ENCODE data around the gene MT1X. TPM values are rescaled to one million over a fixed set of nuclear protein-coding genes. Genes with fewer than 3 reads are reported as not detected.
A peak's percentile ranks its signal among the peaks of the same experiment; 100 is the strongest.

The MT1X gene
- total and polyA plus RNA-seq, 2 of the 13 experiments (the other 11 are each of a cell fraction or from before 2014, with no cell fraction given), result 19.7 to 288 TPM

GRCh38 chr16:56729735-56730662 lies 47.7 kb downstream of the MT1X start, which contains the start of gene NUP93 (continued):
- TF ChIP-seq THAP9 (CRISPR knock-in tag; IDR thresholded peaks at IDR 0.05; ENCODE audit: borderline replicate concordance), result peak; percentile 71
- no peak for TF ChIP-seq HMG20A (CRISPR knock-in tag; IDR thresholded peaks at IDR 0.05; ENCODE audit: borderline replicate concordance)
- peak; percentile 86 for TF ChIP-seq PHF20 (CRISPR knock-in tag; IDR thresholded peaks at IDR 0.05)
- no peak for TF ChIP-seq ZNF296 (CRISPR knock-in tag; conservative IDR thresholded peaks at IDR 0.05)
- no peak for TF ChIP-seq ZBTB44 (CRISPR knock-in tag; IDR thresholded peaks at IDR 0.05)
- TF ChIP-seq TMF1 (CRISPR knock-in tag; IDR thresholded peaks at IDR 0.05; ENCODE audit: low read depth), result peak; percentile 53; the same call in 1 of the 2 replicates
- TF ChIP-seq CENPT (CRISPR knock-in tag; IDR thresholded peaks at IDR 0.05; ENCODE audit: low read depth), result peak; percentile 84; the same call in 1 of the 2 replicates
- 0 out of 2 replicates have a peak, but pooled peaks have one; percentile 35 for TF ChIP-seq ZNF773 (CRISPR knock-in tag; IDR thresholded peaks at IDR 0.05; ENCODE audit: borderline replicate concordance)
- TF ChIP-seq ZBTB1 (CRISPR knock-in tag; IDR thresholded peaks at IDR 0.05; ENCODE audit: borderline replicate concordance), result peak; percentile 51; the same call in 1 of the 2 replicates
- no peak; the same call in 1 of the 2 replicates for TF ChIP-seq ZBTB14 (CRISPR knock-in tag; IDR thresholded peaks at IDR 0.05)
- peak; percentile 71; the same call in 1 of the 2 replicates for TF ChIP-seq ZKSCAN8 (CRISPR knock-in tag; IDR thresholded peaks at IDR 0.05; ENCODE audit: borderline replicate concordance)
- TF ChIP-seq FOXK2 (IDR thresholded peaks at IDR 0.05), result no peak
- no peak for TF ChIP-seq ZUFSP (CRISPR knock-in tag; IDR thresholded peaks at IDR 0.05; ENCODE audit: borderline replicate concordance)
- no peak for TF ChIP-seq RFX1 (IDR thresholded peaks at IDR 0.05)
- TF ChIP-seq ZNF674 (CRISPR knock-in tag; IDR thresholded peaks at IDR 0.05; ENCODE audit: low read depth), result no peak
- TF ChIP-seq ZNF432 (CRISPR knock-in tag; IDR thresholded peaks at IDR 0.05; ENCODE audit: borderline replicate concordance), result no peak
- TF ChIP-seq ZNF160 (CRISPR knock-in tag; IDR thresholded peaks at IDR 0.05), result no peak
- TF ChIP-seq ZNF703 (CRISPR knock-in tag; IDR thresholded peaks at IDR 0.05; ENCODE audit: borderline replicate concordance), result no peak
- peak; percentile 81; the same call in 1 of the 2 replicates for TF ChIP-seq ZNF44 (CRISPR knock-in tag; IDR thresholded peaks at IDR 0.05)

All from HepG2 (cell line).